Trophoblast cell (in vitro differentiated cells and primary cell): Measurements from ENCODE around the gene IP6K2.

ENCODE experiments used
- DNase-seq, 2 donors: peaks; one replicate each; pipeline ENCODE4 v3.0.0-alpha.2; 2016
- H2AFZ ChIP-seq: 2 replicates; pipeline ENCODE4 v1.6.1; 2013; ENCODE audit warnings: low read length, moderate library complexity, mild to moderate bottlenecking; ENCODE audit not compliant: insufficient read depth, poor library complexity
- H2AK5ac ChIP-seq: 2 replicates; pipeline ENCODE4 v1.6.1; 2013; ENCODE audit warnings: mild to moderate bottlenecking, low read length
- H2BK120ac ChIP-seq: 2 replicates; pipeline ENCODE4 v1.6.1; 2013; ENCODE audit warnings: low read length, mild to moderate bottlenecking, moderate library complexity; ENCODE audit not compliant: insufficient read depth, poor library complexity
- H2BK12ac ChIP-seq: 2 replicates; pipeline ENCODE4 v1.6.1; 2013; ENCODE audit warnings: mild to moderate bottlenecking, low read length, moderate library complexity
- H2BK5ac ChIP-seq: 2 replicates; pipeline ENCODE4 v1.6.1; 2013; ENCODE audit warnings: low read length, low read depth, moderate library complexity, mild to moderate bottlenecking; ENCODE audit not compliant: poor library complexity
- H3K14ac ChIP-seq: 2 replicates; pipeline ENCODE4 v1.6.1; 2013; ENCODE audit warnings: mild to moderate bottlenecking, low read length
- H3K18ac ChIP-seq: 2 replicates; pipeline ENCODE4 v1.6.1; 2013; ENCODE audit warnings: mild to moderate bottlenecking, low read length
- H3K23ac ChIP-seq: 2 replicates; pipeline ENCODE4 v1.6.1; 2013; ENCODE audit warnings: low read length
- H3K27ac ChIP-seq: 2 replicates; pipeline ENCODE4 v1.5.1; 2013; ENCODE audit warnings: low read depth, mild to moderate bottlenecking, inconsistent platforms, low read length, moderate library complexity
- H3K27me3 ChIP-seq: 2 replicates; pipeline ENCODE4 v1.6.1; 2013; ENCODE audit warnings: inconsistent platforms, mild to moderate bottlenecking, low read length, moderate library complexity; ENCODE audit not compliant: insufficient read depth
- H3K36me3 ChIP-seq, 2 experiments: 1 replicate in 1 of 2; 2 replicates in 1 of 2; pipeline ENCODE4 v1.6.1; 2013; ENCODE audit warnings: low read length in 2 of 2, mild to moderate bottlenecking in 2 of 2, moderate library complexity in 1 of 2; ENCODE audit not compliant: insufficient read depth in 2 of 2, control insufficient read depth in 1 of 2
- H3K4ac ChIP-seq: 2 replicates; pipeline ENCODE4 v1.6.1; 2013; ENCODE audit warnings: low read depth, mild to moderate bottlenecking, low read length, moderate library complexity
- H3K4me1 ChIP-seq, 2 experiments: 1 replicate in 1 of 2; 2 replicates in 1 of 2; pipeline ENCODE4 v1.6.1; 2013; ENCODE audit warnings: low read length in 2 of 2, mild to moderate bottlenecking in 2 of 2, moderate library complexity in 1 of 2; ENCODE audit not compliant: insufficient read depth in 2 of 2, control insufficient read depth in 1 of 2
- H3K4me2 ChIP-seq: 2 replicates; pipeline ENCODE4 v1.6.1; 2013; ENCODE audit warnings: inconsistent platforms, mild to moderate bottlenecking, low read length, moderate library complexity
- H3K4me3 ChIP-seq: 2 replicates; pipeline ENCODE4 v1.5.1; 2013; ENCODE audit warnings: mild to moderate bottlenecking, low read depth, low read length, inconsistent platforms
- H3K79me1 ChIP-seq: one replicate; pipeline ENCODE4 v1.6.1; 2013; ENCODE audit warnings: low read length
- H3K79me2 ChIP-seq: 2 replicates; pipeline ENCODE4 v1.6.1; 2013; ENCODE audit warnings: low read length, mild to moderate bottlenecking; ENCODE audit not compliant: control insufficient read depth, insufficient read depth, poor library complexity
- H3K9ac ChIP-seq: 2 replicates; pipeline ENCODE4 v1.6.1; 2013; ENCODE audit warnings: mild to moderate bottlenecking, low read length
- H3K9me3 ChIP-seq: 2 replicates; pipeline ENCODE4 v1.6.1; 2013; ENCODE audit warnings: low read depth, mild to moderate bottlenecking, control low read depth, inconsistent platforms, low read length; ENCODE audit not compliant: insufficient read depth
- H4K12ac ChIP-seq: 2 replicates; pipeline ENCODE4 v1.6.1; 2013; ENCODE audit warnings: low read depth, mild to moderate bottlenecking, low read length, moderate library complexity
- H4K8ac ChIP-seq: 2 replicates; pipeline ENCODE4 v1.6.1; 2013; ENCODE audit warnings: low read depth, mild to moderate bottlenecking, low read length, moderate library complexity
- H4K91ac ChIP-seq: one replicate; pipeline ENCODE4 v1.6.1; 2013; ENCODE audit warnings: low read depth, mild to moderate bottlenecking, low read length, moderate library complexity
- WGBS: extraction: QIAGEN DNeasy Blood & Tissue Kit; methylation state at CpG from one replicate; pipeline ENCODE4 v1.1.7; 2013; ENCODE audit warnings: missing lambda C conversion rate; ENCODE audit not compliant: insufficient read length, insufficient coverage; ENCODE audit errors: extremely low coverage; 5-methylcytosine and 5-hydroxymethylcytosine counted together

The IP6K2 gene

DNA sequence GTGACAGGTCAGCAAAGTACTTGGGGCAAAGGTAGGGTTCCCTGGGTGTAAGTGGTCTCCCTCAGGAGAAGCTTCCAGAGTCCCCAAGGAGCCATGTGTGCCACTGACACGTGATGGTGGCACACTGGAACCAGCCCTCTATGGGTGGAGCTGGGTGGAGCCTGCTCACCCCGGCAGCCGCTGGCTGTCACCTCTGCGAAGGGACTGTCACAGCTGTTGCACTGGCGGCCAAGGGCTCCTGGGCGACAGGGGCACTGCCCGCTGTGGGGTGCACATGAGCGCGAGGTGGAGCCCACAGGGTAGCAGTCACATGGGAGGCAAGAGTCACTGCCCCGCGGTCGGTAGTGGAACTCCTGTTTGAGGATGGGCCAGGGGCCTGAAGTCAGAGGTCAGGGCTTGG lies 66.3 kb downstream of the IP6K2 start:
- H2AFZ ChIP-seq: no peak overlapping the region
- H3K79me1 ChIP-seq: no peaks in the 10 kb centered on the region
- H3K4me2 ChIP-seq: no peak overlapping the region
- H3K14ac ChIP-seq: no peak overlapping the region
- H3K9ac ChIP-seq: no peak overlapping the region
- H2AK5ac ChIP-seq: no peak overlapping the region
- peaks cover 4% of the 10 kb centered on the region for H3K9me3 ChIP-seq
- no peak overlapping the region for H3K27ac ChIP-seq
- no peak overlapping the region for H3K4me3 ChIP-seq
- no peak overlapping the region for H3K23ac ChIP-seq
- H3K36me3 ChIP-seq: peaks cover 0 to 4% of the 10 kb centered on the region in 2 experiments
- H4K91ac ChIP-seq: no peak overlapping the region
- H3K4me1 ChIP-seq: peaks cover 0 to under 1% of the 10 kb centered on the region in 2 experiments
- H2BK5ac ChIP-seq: no peak overlapping the region
- no peak overlapping the region for H2BK120ac ChIP-seq
- no peak overlapping the region for H4K12ac ChIP-seq
- H2BK12ac ChIP-seq: no peak overlapping the region
- no peaks in the 10 kb centered on the region for H3K79me2 ChIP-seq
- H3K4ac ChIP-seq: no peak overlapping the region
- WGBS: no CpG with 5 or more reads among the region's 12 CpGs
- no peak overlapping the region for H4K8ac ChIP-seq
- no peak for DNase-seq
- H3K18ac ChIP-seq: no peak overlapping the region
- H3K27me3 ChIP-seq: no peaks in the 10 kb centered on the region

DNA sequence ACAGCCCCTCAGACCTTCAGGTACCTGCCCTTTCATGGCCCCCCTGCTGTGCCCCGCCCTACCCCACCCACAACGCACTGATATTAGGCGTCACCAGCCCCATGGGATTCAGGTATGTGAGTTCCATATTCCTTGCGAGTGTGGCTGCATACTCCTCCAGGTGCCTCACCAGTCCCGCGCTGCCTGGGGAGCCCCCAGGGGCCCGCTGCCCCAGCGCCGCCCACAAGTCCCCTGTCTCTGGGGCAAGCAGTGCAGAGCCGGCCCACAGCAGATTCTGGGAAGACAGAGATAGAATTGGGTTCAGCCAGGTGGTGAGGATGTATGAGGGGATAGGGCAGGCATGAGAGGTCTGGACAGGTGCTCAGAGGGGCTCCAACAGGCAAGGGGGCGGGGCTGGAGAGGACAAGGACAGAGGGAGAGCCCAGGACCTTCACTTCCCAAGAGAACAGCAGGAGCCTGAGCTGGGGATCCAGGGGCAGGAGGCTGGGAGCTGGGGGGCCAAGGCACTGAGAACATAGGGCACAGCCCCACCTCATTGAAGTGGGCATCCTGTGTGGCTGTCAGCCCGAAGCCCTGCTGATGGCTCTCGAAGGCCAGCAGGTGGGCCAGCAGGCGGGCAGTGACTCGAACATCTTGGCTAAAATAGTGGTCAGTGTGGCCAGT lies 68.7 kb downstream of the IP6K2 start:
- Histone ChIP-seq H3K27me3 (no peaks in the 10 kb centered on the region), H3K4me2 (no peak overlapping the region), H3K36me3 (peaks cover 0 to 9% of the 10 kb centered on the region in 2 experiments), H2BK120ac (no peak overlapping the region), H4K91ac (no peak overlapping the region), H3K18ac (no peak overlapping the region), H3K4me3 (no peak overlapping the region), H3K79me2 (no peaks in the 10 kb centered on the region), H3K14ac (no peak overlapping the region), H2BK12ac (no peak overlapping the region), H3K9ac (no peak overlapping the region), H2BK5ac (no peak overlapping the region), H2AFZ (no peak overlapping the region), H3K27ac (no peak overlapping the region), H3K4ac (no peak overlapping the region), H3K79me1 (no peaks in the 10 kb centered on the region), H4K12ac (no peak overlapping the region), H3K4me1 (no peaks in the 10 kb centered on the region), H3K23ac (no peak overlapping the region), H4K8ac (no peak overlapping the region), H2AK5ac (no peak overlapping the region), H3K9me3 (peaks cover 3% of the 10 kb centered on the region)
- DNase-seq: no peak
- WGBS: no CpG with 5 or more reads among the region's 15 CpGs

DNA sequence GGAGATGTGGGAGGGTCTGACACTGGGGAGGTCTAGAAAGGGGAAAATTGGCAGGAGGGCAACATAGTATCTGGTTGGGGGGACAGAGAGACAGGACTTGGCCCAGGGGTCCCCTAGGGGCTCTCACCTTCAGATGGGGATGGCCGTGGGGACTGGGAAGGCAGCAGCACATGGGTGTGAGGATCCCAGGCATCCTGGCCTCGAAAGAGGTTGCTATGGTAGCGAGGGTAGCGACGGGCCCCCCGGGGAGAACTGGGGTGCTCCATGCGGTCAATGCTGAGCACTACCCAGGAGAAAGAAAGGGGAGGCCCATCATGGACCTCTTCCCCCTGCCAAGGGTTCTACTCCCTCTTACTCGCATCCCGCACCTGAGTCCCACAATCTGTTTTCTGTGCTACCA lies 69.3 kb downstream of the IP6K2 start:
- DNase-seq: no peak
- H2BK5ac ChIP-seq: no peak overlapping the region
- peaks cover 0 to 9% of the 10 kb centered on the region in 2 experiments for H3K36me3 ChIP-seq
- no peak overlapping the region for H3K9ac ChIP-seq
- H2AK5ac ChIP-seq: no peak overlapping the region
- H3K4me2 ChIP-seq: no peak overlapping the region
- H3K18ac ChIP-seq: no peak overlapping the region
- no peak overlapping the region for H3K4ac ChIP-seq
- no peak overlapping the region for H4K8ac ChIP-seq
- H3K4me1 ChIP-seq: no peaks in the 10 kb centered on the region
- no peak overlapping the region for H3K4me3 ChIP-seq
- no peak overlapping the region for H2BK12ac ChIP-seq
- H3K27ac ChIP-seq: no peak overlapping the region
- no peaks in the 10 kb centered on the region for H3K79me1 ChIP-seq
- no peaks in the 10 kb centered on the region for H3K79me2 ChIP-seq
- no peak overlapping the region for H2BK120ac ChIP-seq
- no peak overlapping the region for H4K12ac ChIP-seq
- no peaks in the 10 kb centered on the region for H3K27me3 ChIP-seq
- H2AFZ ChIP-seq: no peak overlapping the region
- no peak overlapping the region for H3K14ac ChIP-seq
- no peak overlapping the region for H4K91ac ChIP-seq
- H3K23ac ChIP-seq: no peak overlapping the region
- no CpG with 5 or more reads among the region's 9 CpGs for WGBS
- H3K9me3 ChIP-seq: no peaks in the 10 kb centered on the region

DNA sequence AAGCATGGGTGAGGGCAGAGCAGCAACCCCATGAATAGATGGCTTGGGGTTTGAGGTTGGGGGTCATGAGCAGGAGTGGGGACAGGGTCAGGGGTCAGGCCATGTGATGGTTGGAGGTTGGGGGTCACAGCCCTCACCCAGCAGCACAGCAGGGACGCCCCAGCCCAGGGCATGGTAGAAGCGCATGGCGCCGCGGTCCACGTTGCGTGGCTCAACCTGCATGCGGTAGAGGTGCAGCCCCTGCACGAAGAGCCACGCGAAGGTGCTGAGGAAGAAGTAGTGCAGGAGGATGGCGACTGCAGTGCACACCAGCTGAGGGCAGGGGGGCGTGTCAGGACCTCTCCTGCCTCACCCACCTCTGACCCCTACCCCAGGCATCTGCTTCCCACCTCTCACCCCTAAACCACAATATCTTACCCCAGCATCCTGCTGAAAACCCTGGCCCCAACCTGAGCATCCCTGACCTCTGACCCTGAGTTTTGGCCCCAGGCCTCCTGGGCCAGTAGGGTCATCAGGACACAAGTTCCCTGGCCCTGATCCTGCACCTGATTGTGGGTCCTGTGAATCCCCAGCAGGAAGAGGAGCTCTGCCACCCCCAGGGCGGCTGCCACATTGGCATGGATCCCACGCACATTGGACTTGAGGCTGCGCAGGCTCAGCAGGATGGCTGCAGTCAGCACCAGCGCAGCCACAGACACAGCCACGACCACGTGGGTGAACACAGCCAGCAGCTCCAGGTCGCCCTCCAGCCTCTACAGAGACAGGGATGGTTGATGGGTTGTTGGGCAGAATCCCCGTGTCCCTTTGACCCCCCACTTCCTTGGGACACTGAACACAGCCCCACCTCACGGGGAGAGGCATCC lies 71.9 kb downstream of the IP6K2 start:
- H3K4me2 ChIP-seq: no peak overlapping the region
- no peak overlapping the region for H4K8ac ChIP-seq
- no peak overlapping the region for H3K4me3 ChIP-seq
- H3K18ac ChIP-seq: no peak overlapping the region
- H2AK5ac ChIP-seq: no peak overlapping the region
- H4K12ac ChIP-seq: no peak overlapping the region
- no peak overlapping the region for H3K27ac ChIP-seq
- no peak overlapping the region for H2AFZ ChIP-seq
- no peak overlapping the region for H2BK120ac ChIP-seq
- H3K79me2 ChIP-seq: no peaks in the 10 kb centered on the region
- WGBS: no CpG with 5 or more reads among the region's 22 CpGs
- H3K4ac ChIP-seq: no peak overlapping the region
- H3K14ac ChIP-seq: no peak overlapping the region
- peaks cover 4% of the 10 kb centered on the region for H3K9me3 ChIP-seq
- H2BK5ac ChIP-seq: no peak overlapping the region
- no peaks in the 10 kb centered on the region for H3K27me3 ChIP-seq
- no peak overlapping the region for H3K9ac ChIP-seq
- no peak overlapping the region for H3K23ac ChIP-seq
- no peak overlapping the region for H4K91ac ChIP-seq
- DNase-seq: no peak
- H3K79me1 ChIP-seq: no peaks in the 10 kb centered on the region
- H3K36me3 ChIP-seq: peaks cover 0 to 19% of the 10 kb centered on the region in 2 experiments
- H2BK12ac ChIP-seq: no peak overlapping the region
- H3K4me1 ChIP-seq: no peaks in the 10 kb centered on the region
